GM13977 (cell line): ENCODE data around the gene TSPAN11.

Experiments used
- DNase-seq: peaks from one replicate; pipeline ENCODE4 v3.0.0; 2012; ENCODE audit warnings: low spot score
- CTCF ChIP-seq: IDR thresholded peaks from 2 replicates; pipeline ENCODE4 v1.5.1; 2012; ENCODE audit warnings: mild to moderate bottlenecking, control low read depth; ENCODE audit not compliant: insufficient read depth; ENCODE audit errors: extremely low read depth, missing control alignments
- in situ Hi-C: fragments of 300-500 bp; cut with MboI; formaldehyde crosslinking; loops from one replicate; pipeline ENCODE4 v1.12.0; 2022; ENCODE audit warnings: low sequenced_read_pairs, low pct_unique_long_range_greater_than_20kb, mixed read lengths, inconsistent platforms; ENCODE audit not compliant: unreplicated experiment

The TSPAN11 gene

DNA sequence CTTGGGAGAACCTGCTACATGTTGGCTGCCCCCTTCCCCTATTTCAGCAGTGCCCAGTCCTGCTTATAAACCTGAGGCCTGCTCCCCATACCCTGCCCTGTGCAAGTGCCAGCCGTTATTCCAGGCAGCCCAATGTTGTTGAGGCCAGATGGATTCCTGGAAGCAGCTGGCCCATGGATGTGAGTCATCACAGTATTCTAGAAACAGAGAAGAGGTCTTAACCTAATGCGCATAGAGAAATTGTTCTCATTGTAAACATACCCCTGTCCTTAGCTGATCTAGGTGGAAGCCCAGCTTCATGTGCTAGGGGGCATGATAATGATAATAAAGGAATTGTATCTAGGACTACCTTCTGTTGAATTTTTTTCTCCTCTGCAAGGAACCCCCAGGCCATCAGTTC is 69.7 kb downstream of the TSPAN11 start:
- in situ Hi-C loops = no loop called here
- DNase-seq = no peak
- no peak for TF ChIP-seq CTCF

GRCh38 chr12:30996752-30997151 is 70.2 kb downstream of the TSPAN11 start:
- in situ Hi-C loops = no loop called here
- no peak for DNase-seq
- TF ChIP-seq CTCF = no peak

DNA sequence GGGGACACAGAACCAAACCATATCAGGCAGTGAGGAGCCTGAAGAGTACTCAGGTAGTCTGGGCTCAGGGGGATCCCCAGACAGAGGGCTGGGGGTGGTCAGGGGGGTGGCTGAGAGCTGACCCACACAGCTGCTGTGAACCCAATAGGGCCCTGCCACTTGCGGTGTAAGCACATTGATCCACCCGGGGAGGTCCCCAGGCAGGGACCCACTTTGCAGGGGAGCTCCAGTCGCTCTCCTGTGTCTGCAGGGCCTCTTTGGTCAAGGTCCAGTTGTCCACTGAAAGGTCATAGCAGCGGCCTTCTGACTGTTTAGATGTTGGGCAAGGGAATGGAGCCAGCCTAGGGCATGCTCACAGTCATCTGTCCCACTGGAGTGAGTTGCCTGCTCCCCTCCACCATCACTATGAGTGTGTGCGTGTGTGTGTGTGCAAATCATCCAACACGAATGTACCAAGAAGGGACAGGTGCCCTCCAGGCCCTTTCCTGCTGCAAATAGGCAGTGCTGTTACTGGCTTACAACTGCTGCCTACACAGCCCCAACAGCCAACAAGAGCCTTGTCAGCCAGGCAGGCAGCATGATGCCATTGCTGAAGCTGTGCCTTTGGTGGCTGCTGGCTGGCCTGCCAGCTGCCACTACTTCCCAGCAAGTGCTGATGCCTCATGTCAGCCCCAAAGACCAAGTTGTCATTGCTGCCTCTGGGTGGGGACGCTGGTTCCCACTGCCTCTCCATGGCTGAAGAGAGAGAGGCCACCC is 71.3 kb downstream of the TSPAN11 start:
- in situ Hi-C loops = no loop called here
- TF ChIP-seq CTCF = no peak
- no peak for DNase-seq

GRCh38 chr12:30999011-30999410 is 72.5 kb downstream of the TSPAN11 start:
- no peak for TF ChIP-seq CTCF
- no peak for DNase-seq
- in situ Hi-C loops = no loop called here

GRCh38 chr12:30999723-31000122 is 73.2 kb downstream of the TSPAN11 start:
- in situ Hi-C loops = no loop called here
- TF ChIP-seq CTCF = no peak

DNA sequence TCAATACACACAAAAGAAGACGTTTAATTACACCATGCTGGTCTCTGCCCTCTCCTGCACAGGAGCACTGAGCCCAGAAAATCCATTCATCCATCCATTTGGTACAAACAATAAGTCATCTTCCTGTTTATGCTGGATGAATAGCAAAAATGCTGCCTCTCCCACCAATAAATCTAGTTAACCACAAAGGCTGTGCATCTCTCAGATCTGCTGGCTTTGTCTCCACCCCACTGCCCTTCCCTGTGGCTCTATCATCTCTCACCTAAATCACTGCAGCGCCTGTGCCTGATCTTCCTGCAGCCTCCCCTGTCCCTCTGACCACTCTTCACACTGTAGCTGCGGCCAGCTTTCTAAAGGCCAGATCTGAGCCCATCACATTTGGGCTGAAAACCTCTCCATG is 74.2 kb downstream of the TSPAN11 start:
- DNase-seq = no peak
- TF ChIP-seq CTCF = no peak
- in situ Hi-C loops = no loop called here

More at GRCh38 chr12:30999723-31000122, 73.2 kb downstream of the TSPAN11 start:
- DNase-seq = no peak
